Fibroblast of upper back skin (primary cell): ENCODE measurements around the gene MGAT2.
"Not testable (repeated sequence)": the region's sequence is repeated elsewhere in the genome, so short reads cannot be mapped to it uniquely, and the experiment has no call there.

Source experiments
- DNase-seq: peaks from one replicate; pipeline ENCODE4 v3.0.0-alpha.2; 2013

Gene MGAT2

DNA sequence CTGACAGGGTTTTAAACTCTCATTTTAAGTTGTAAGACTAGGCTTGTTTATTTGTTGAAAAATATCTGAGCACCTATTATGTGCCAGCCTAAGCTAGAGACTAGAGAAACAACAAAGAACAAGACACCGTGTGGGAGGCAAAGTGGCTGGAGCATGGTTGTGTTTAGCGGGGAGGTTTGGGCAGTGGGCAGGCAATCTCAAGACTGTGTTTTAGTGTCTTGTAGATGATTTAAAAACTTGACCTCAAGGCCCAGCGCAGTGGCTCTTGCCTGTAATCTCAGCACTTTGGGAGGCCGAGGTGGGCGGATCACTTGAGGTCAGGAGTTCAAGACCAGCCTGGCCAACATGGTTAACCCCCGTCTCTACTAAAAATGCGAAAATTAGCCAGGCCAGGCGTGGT lies 7.9 kb upstream of the MGAT2 start:
- no peak for DNase-seq

DNA sequence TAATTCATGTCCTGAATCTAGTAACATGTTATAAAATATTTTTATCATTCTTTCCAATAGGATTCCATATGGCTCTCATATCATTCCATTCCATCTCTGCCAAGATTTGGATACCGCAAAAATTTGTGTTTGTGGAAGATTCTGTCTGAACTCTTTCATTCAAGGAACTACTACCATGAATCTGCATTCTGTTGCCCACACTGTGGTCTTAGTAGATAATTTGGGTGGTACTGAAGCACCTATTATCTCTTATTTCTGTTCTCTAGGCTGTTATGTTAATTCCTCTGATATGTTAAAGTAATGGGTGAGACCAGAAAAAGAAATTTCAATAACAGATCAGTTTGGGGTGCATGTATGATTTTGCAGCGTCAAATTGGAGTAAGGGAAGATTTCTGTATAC lies 6.4 kb upstream of the MGAT2 start:
- DNase-seq: peak; percentile 42

DNA sequence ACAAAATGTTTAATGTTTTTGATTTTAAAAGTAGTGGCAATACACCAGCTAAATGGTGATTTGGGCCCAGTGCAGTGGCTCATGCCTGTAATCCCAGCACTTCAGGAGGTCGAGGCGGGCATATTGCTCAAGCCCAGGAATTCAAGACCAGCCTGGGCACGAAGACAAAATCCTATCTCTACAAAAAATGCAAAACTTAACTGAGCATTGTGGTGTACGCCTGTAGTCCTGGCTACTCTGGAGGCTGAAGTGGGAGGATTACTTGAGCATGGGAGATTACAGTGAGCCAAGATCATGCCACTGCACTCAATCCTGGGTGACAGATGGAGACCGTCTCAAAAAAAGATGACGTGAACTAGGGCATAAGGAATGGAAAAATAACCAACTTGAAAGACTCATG lies 4.8 kb upstream of the MGAT2 start:
- no peak for DNase-seq

DNA sequence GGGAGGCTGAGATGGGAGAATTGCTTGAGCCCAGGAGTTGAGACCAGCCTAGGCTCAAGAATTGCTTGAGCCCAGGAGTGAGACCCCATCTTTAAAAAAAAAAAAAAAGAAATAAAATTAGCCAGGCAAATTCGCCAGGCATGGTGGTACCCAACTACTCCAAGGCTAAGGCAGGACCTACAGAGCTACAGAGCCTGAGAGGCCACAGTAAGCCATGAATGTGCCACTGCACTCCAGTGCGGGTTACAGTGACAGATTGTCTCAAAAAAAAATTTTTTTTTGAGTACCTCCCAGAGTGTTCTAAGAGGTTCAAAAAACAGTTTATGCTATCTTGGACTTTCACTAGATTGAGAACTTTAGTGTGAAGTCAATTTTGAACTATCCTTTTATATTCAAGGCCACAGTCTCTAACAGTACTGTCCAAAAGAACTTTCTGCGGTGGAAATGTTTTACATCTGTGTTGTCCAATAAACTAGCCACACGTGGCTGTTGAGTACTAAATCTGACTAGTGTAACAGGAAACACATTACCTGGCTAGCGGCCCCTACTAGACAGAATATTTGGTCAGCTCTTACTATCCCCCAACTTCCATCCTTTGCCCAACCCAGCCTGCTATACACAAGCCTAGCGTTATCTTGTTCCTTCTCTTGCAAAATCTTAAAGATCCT lies 2.6 kb upstream of the MGAT2 start:
- DNase-seq: no peak

DNA sequence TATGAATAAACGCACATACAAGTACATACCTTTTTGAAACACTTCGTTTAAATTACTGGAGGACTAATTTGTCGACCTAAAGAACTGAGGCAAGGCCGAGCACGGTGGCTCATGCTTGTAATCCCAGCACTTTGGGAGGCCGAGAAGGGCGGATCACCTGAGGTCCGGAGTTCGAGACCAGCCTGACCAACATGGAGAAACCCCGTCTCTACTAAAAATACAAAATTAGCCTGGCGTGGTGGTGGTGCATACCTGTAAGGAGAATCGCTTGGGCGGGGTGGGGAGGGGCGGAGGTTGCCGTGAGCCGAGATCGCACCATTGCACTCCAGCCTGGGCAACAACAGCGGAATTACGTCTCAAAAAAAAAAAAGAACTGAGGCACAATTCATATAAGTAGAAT lies 1.3 kb upstream of the MGAT2 start:
- not testable (repeated sequence) for DNase-seq

DNA sequence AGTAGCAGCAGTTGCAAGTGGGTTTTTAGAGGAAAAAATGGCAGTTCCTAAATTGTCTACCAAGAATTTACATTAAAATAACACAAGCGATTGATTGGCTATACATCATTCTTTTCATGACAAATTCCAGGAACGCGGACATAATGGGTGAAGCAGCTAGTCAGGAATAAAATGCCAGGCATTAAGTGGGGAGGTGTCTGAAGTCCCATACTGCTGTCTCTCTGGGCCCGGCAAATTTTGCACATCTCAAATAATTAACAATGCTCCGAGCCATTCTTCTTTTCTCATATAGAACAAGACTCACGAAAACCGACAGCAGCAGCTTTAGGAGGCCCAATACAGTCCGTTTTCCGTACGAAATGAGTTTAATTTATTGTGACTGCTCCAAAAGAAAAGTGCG lies 869 bp upstream of the MGAT2 start:
- DNase-seq: no peak

DNA sequence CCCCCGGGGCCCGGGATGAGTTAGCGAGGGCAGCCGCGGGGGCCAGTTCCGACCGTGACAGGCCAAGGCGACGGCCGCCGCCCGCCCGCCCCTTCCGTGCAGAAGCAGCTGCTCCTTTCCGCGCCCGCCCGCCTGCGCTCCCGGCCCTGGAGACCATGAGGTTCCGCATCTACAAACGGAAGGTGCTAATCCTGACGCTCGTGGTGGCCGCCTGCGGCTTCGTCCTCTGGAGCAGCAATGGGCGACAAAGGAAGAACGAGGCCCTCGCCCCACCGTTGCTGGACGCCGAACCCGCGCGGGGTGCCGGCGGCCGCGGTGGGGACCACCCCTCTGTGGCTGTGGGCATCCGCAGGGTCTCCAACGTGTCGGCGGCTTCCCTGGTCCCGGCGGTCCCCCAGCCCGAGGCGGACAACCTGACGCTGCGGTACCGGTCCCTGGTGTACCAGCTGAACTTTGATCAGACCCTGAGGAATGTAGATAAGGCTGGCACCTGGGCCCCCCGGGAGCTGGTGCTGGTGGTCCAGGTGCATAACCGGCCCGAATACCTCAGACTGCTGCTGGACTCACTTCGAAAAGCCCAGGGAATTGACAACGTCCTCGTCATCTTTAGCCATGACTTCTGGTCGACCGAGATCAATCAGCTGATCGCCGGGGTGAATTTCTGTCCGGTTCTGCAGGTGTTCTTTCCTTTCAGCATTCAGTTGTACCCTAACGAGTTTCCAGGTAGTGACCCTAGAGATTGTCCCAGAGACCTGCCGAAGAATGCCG lies 699 bp downstream of the MGAT2 start:
- peak; percentile 49 for DNase-seq

DNA sequence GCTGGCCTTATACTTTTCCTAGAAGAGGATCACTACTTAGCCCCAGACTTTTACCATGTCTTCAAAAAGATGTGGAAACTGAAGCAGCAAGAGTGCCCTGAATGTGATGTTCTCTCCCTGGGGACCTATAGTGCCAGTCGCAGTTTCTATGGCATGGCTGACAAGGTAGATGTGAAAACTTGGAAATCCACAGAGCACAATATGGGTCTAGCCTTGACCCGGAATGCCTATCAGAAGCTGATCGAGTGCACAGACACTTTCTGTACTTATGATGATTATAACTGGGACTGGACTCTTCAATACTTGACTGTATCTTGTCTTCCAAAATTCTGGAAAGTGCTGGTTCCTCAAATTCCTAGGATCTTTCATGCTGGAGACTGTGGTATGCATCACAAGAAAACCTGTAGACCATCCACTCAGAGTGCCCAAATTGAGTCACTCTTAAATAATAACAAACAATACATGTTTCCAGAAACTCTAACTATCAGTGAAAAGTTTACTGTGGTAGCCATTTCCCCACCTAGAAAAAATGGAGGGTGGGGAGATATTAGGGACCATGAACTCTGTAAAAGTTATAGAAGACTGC lies 1.5 kb downstream of the MGAT2 start:
- DNase-seq: no peak

DNA sequence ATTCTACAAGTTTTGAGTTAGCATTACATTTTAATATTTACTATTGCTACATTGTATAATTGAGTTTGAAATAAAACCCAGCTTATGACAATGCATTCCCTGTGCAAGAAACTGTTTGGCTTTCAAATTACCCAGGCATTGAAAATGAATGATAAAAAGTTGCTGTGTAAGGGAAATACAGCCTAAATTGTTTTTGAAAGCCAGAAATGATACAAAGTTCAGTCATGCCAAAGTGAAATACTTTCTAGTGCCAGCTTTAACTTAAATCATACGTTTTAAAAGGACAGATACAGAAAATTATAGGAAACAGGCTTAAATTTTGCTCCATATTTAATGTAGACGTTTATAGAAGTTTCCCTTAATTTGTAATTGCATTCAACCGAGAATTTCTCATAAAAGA lies 2.8 kb downstream of the MGAT2 start:
- DNase-seq: no peak

DNA sequence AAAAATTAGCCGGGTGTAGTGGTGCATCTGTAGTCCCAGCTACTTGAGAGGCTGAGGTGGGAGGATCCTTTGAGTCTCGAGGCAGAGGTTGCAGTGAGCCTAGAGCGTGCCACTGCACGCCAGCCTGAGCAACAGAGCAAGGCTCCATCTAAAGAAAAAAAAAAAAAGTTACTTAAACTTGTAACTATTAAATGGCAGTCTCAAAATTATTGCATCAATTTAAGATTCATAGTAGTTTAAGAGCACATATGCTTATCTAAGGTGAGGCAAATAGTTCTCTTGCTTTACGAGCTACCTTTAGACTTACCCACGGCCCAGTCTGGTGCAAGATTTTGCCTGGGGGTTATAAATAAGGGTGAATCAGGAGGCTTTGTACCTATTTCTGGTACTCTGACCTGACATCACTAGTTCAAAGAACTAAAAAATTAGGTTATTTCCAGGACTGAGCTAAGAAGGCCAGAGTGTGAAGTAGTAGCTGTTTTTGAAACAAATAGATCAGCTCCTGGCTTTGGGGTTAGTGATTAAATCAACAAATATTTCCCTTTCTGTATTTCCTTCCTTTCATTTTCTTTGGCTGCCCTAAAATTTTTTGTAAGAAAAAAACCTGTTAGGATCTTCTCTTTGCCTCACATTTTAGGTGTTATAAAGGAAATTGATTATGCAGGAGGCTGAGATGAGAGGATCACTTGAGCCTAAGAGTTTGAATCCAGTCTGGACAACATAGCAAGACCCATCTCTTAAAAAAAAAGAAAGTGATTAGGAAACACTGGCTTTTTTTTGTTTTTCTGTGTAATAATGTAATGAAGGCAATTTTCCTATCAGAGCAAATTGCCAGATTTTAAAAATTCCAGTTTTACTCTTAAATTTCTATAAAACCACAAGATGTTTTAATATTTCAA lies 3.6 kb downstream of the MGAT2 start:
- no peak for DNase-seq

DNA sequence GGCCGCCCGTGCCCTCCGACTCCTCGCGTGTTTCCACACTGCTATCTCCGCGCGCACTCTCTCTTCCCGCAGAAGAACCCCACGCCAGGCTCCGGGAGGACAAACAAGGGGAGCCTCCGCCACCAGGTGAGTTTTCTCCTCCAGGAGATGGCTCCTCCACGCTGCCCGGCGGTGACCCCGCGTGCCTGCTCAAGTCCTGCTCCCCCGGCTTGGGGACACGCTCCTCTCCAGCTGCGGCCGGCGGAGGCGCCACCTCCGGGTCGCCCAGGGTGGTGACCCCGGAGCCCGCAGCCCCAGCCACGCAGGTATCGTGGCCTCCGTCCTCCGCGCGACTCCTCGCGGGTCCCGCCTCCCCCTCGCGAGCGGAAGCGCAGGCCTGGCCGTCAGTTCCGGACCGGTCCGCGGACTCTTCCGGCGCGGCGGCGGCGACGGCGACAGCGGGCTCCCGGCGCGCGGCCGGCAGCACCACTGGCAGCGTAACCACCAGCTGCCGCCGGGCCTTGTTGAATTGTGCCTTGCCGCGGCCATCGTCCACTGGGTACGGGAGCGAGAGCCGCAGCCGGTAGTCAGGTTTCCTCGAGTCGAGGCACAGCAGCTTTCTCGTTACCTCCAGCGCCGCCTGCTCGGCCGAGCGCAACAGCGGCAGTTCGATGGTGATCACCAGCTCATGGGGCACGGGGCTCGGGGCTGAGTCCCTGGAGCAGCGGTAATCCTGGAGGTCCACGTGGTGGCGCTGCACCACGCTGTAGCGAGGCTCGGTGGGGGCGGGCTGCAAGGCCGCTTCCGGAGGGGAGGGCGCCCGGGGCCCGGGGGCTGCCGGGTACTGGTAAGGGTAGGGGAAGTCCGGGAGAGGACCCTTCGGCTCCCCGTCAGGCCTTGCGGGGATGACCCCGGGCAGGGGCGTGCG lies 13.3 kb downstream of the MGAT2 start:
- peak; percentile 94 for DNase-seq

DNA sequence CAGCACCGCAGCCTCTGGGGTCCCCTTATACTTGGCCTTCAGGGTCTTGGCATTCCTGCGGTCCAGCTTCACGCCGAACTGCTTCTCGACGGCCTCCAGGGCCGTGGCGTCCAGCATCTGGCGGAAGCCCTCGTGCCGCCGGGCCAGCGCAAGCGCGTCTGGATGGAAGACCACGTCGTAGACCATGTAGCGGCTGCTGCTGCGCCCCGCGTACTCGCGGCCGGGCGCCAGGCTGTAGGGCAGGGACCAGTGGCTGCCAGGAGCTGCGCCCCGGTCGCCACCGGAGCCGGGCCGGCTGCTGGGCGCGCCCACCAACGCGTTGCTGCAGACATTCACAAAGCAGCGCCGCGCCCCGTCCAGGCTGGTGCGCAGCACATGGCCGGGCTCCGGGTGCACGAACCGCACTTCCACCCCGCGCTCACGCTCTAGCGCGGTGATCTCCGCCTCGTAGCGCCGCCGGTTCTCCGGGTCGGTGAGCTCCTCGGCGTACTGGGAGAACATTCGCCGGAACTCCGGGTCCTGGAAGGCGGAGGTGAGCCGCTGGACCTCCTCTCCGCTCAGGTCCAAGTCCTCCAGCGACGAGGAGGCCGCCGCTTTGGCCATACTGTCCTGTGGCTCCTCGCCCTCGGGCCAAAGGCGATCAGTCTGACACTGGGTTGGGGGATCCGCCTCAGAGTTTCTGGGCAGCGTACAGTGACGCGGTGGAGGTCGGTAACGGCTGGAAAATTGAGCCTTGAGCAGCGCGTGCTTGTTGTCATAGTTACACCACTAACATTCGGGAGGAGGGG lies 14.1 kb downstream of the MGAT2 start, which contains the start of gene DNAAF2:
TSS of gene DNAAF2 (minus strand) at position 698 of the 788 bp plus-strand sequence. CDS start at position 603, 95 bp downstream.
- DNase-seq: peak; percentile 64

DNA sequence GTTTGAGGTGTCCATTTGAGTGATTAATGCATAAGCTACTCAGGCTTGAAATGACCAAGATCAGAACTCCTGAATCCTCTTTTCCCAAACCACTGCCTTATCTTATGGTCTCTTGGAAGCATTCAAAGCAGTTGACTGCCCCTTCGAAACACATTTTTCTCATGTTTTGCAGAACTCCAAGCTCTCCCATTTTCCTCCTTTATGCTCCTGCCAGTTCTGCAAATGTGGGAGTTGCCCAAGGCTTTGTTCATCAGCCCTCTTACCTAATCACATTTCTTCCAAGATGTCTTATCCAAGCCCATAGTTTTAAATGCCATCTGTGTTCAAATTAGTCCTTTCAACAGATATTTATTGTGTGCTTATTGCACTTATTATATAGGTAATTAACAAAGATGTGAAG lies 16.3 kb downstream of the MGAT2 start:
- DNase-seq: no peak

DNA sequence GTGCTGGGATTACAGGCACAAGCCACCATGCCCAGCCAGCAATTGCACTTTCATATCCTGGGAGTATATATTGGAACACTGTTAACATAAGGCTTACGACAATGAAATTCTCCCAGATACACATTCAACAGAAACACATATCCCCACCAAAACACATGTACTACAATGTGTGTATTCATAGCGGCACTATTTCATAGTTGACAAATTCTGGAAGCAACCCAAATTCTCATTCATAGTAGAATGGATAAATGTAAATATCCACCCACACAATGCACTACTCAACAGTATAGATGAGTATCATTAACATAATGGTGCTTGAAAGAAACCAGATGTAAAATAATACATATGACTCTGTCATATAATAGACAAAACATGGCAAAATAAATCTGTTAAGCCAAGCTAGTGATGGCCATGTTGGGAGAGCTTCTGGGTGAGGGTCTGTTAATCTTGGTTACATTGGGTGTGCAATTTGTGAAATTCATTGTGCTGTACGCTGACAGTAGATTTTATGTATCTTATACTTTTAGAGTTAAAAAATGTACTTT lies 17.0 kb downstream of the MGAT2 start:
- no peak for DNase-seq

DNA sequence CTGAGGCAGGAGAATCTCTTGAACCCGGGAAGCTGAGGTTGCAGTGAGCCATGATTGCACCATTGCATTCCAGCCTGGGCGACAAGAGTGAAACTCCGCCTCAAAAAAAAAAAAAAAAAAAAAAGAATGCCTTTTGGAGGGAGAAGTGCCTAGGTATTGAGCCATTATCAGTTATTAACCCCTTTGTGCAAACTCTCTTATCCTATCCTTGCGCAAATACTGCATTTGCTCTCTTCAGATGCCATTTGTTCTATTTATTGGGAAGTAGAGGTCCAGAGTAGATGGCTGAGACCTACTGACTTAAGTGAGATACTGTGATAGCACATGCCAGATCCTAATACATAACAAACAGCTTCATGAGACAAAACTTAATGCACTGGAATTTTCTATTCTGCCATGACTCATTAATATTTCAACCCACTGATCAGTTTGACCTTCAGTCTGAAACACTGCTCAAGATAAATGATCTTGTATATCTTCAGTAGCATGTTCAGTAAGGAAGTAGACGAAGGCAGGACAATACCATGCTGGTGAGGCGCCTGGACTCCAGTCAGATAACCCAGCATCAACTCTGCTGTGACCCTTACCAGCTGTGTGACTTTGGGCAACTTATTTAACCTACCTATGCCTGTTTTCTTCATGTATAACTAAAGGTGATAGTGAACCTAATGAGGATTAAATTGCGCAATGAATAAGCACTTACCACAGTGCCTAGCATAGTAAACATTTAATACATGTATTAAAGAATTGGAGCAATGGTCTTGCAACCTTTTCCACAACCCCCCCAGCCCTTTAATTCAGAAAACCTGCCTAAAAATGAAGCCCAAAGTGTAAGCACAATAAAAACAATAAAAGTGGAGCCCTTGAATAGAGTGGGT lies 20.2 kb downstream of the MGAT2 start:
- no peak for DNase-seq

DNA sequence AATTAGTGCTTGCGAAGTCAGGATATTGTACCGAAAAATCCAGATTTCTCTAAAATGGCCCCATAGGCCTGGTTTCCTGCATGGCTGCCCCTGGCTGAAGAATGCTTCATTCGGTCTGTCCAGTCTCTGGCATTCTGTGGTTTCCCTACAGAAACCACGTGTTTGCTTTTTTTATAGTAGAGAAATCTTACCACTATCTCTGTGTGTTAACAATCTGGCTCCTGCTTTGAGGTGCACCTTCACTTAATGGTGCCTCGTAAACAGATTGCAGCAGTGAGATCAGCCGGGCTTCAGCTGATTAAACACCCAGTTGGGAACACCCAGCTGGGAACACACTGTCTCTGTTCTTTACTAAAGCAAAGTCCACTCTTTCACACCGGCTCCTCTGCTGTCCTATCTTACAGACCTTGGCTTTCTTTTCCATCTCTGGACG lies 21.1 kb downstream of the MGAT2 start:
- no peak for DNase-seq

DNA sequence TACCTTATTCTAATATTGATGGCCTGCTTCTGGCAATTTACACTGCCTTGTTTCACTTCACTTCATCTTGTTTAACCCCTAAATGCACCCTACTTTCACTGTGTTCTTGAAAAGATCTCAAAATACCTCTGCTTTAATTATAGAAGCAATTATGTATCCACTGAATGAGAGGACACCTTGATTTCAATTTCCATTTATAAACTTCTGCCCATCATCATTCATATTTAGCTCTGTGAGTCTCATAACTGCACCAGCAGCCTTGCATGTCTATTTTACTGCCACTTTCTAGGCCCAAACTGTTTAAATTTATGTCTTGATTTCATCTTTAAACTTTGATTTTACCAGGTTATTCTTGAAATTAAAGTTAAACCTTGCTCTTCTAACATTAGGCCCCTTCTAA lies 21.6 kb downstream of the MGAT2 start:
- no peak for DNase-seq

DNA sequence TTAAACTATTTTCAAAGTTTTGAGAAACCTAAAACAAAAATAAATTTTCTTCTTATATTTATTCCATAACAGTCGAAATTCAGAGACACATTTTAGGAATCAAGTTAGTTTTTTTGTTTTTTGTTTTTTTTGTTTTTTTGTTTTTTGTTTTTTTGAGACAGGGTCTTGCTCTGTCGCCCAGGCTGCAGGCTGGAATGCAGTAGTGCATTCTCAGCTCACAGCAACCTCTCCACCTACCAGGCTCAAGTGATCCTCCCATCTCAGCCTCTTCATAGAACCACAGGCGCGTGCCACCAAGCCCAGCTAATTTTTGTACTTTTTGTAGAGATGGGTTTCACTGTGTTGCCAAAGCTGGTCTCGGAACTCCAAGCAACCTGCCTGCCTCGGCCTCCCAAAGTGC lies 32.9 kb downstream of the MGAT2 start:
- no peak for DNase-seq

DNA sequence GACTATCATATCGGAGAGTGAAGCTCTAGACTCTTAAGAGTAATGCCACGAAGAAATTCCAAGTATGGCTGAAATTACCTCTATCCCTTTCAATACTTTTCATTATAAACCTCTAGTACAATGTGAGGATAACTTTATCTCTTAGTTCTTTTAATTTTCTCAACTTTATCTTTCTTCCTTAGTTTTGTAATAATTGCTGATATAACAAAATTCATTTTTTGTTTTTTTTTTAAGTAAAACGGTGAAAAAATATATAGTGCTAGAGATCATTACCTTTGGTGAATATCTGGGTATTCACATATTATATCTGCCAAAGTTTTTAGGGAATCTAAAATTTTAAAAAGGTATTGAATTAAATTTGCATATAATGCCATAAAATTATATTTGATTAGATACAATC lies 33.9 kb downstream of the MGAT2 start:
- DNase-seq: no peak

DNA sequence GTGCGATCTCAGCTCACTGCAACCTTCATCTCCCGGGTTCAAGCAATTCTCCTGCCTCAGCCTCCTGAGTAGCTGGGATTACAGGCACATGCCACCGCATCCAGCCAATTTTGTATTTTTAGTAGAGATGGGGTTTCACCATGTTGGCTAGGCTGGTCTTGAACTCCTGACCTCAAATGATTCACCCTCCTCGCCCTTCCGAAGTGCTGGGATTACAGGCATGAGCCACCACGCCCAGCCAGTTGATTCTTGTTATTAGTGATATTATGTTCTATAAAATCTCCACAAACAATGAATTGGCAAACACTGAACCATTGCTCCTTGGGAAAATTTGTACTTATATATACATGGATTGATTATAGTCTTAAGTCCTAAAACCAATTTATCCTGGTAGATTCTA lies 36.9 kb downstream of the MGAT2 start:
- DNase-seq: not testable (repeated sequence)
